Loucy (cell line): Measurements from ENCODE around the gene ATG13.

Experiments
- H2AFZ ChIP-seq: fragments of 200-600 bp; sonication (generic); 2 replicates; pipeline ENCODE4 v1.6.0; 2016; ENCODE audit warnings: antibody characterized with exemption, mild to moderate bottlenecking, low read length, moderate library complexity
- H3F3A ChIP-seq: fragments of 200-600 bp; 2 replicates; pipeline ENCODE4 v1.6.0; 2016; ENCODE audit warnings: antibody characterized with exemption, low read depth, mild to moderate bottlenecking
- H3K27me3 ChIP-seq: fragments of 200-600 bp; sonication (generic); 2 replicates; pipeline ENCODE4 v1.6.1; 2014; ENCODE audit warnings: low read length, mild to moderate bottlenecking; ENCODE audit not compliant: insufficient read depth, poor library complexity, severe bottlenecking
- H3K36me3 ChIP-seq: fragments of 200-600 bp; sonication (generic); 2 replicates; pipeline ENCODE4 v1.6.1; 2016; ENCODE audit warnings: low read length; ENCODE audit not compliant: insufficient read depth
- H3K4me1 ChIP-seq: fragments of 200-600 bp; sonication (generic); 2 replicates; pipeline ENCODE4 v1.5.1; 2014; ENCODE audit warnings: low read length, mild to moderate bottlenecking; ENCODE audit not compliant: insufficient read depth, poor library complexity, severe bottlenecking
- H3K4me2 ChIP-seq: fragments of 200-600 bp; sonication (generic); 2 replicates; pipeline ENCODE4 v1.6.0; 2014; ENCODE audit warnings: antibody characterized with exemption, low read length, low read depth, mild to moderate bottlenecking; ENCODE audit not compliant: poor library complexity, severe bottlenecking
- H3K4me3 ChIP-seq: fragments of 200-600 bp; sonication (generic); 2 replicates; pipeline ENCODE4 v1.5.1; 2014; ENCODE audit warnings: low read length, mild to moderate bottlenecking, mixed read lengths; ENCODE audit not compliant: poor library complexity, severe bottlenecking
- H3K79me2 ChIP-seq: fragments of 200-600 bp; sonication (generic); 2 replicates; pipeline ENCODE4 v1.6.1; 2014; ENCODE audit warnings: low read length; ENCODE audit not compliant: insufficient read depth
- H3K9ac ChIP-seq: fragments of 200-600 bp; sonication (generic); 2 replicates; pipeline ENCODE4 v1.6.0; 2014; ENCODE audit warnings: mild to moderate bottlenecking, low read depth, low read length, moderate library complexity; ENCODE audit not compliant: poor library complexity, severe bottlenecking
- H3K9me2 ChIP-seq: fragments of 200-600 bp; sonication (generic); replicated peaks from 2 replicates; pipeline ENCODE4 v1.6.1; 2016; ENCODE audit warnings: low read depth, low read length, mixed read lengths
- H3K9me3 ChIP-seq: fragments of 200-600 bp; sonication (generic); 2 replicates; pipeline ENCODE4 v1.6.1; 2014; ENCODE audit warnings: mild to moderate bottlenecking, antibody characterized with exemption, low read length, low read depth; ENCODE audit not compliant: insufficient read depth
- H4K20me1 ChIP-seq: fragments of 200-600 bp; sonication (generic); 2 replicates; pipeline ENCODE4 v1.6.0; 2014; ENCODE audit warnings: antibody characterized with exemption, low read length, mild to moderate bottlenecking; ENCODE audit not compliant: insufficient read depth, poor library complexity, severe bottlenecking
- EZH2phosphoT487 ChIP-seq: fragments of 200-600 bp; IDR thresholded peaks from 2 replicates; pipeline ENCODE4 v1.6.1; 2018; ENCODE audit warnings: antibody characterized with exemption, mild to moderate bottlenecking, moderate library complexity, borderline replicate concordance
- TF ChIP-seq, protein P1 (sequence below): fragments of 200-600 bp; sonication (generic); conservative IDR thresholded peaks from 2 replicates; pipeline ENCODE4 v1.5.1; 2014; ENCODE audit warnings: mild to moderate bottlenecking, antibody characterized with exemption, low read length

ATG13 gene

DNA sequence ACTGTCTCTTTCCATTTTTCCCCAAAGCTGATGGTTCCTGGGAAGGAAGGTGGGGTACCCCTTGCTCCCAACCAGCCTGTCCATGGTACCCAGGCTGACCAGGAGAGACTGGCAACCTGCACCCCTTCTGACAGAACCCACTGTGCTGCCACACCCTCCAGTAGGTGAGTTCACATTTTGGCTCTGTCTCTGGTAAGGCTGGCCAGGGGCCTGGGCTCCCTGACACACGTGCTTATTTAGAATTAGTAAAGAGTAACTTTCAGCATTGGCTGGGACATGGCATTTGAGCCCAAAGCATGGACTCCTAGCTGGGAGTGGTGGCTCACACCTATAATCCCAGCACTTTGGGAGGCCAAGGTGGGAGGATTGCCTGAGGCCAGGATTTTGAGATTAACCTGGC is 48.0 kb downstream of the ATG13 start:
- Histone ChIP-seq H3K9me2 (no peaks in the 10 kb centered on the region), H4K20me1 (no peaks in the 10 kb centered on the region), H2AFZ (no peak overlapping the region), H3K4me3 (no peak overlapping the region), H3K9me3 (no peaks in the 10 kb centered on the region), H3K79me2 (no peaks in the 10 kb centered on the region), H3K36me3 (peaks cover 56% of the 10 kb centered on the region; the same call in 1 of the 2 replicates), H3K9ac (no peak overlapping the region), H3K27me3 (no peaks in the 10 kb centered on the region), H3F3A (peaks cover 1% of the 10 kb centered on the region), H3K4me1 (peaks cover 30% of the 10 kb centered on the region), H3K4me2 (no peak overlapping the region)
- TF ChIP-seq, protein P1, sequence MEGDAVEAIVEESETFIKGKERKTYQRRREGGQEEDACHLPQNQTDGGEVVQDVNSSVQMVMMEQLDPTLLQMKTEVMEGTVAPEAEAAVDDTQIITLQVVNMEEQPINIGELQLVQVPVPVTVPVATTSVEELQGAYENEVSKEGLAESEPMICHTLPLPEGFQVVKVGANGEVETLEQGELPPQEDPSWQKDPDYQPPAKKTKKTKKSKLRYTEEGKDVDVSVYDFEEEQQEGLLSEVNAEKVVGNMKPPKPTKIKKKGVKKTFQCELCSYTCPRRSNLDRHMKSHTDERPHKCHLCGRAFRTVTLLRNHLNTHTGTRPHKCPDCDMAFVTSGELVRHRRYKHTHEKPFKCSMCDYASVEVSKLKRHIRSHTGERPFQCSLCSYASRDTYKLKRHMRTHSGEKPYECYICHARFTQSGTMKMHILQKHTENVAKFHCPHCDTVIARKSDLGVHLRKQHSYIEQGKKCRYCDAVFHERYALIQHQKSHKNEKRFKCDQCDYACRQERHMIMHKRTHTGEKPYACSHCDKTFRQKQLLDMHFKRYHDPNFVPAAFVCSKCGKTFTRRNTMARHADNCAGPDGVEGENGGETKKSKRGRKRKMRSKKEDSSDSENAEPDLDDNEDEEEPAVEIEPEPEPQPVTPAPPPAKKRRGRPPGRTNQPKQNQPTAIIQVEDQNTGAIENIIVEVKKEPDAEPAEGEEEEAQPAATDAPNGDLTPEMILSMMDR: no peak
- no peak for TF ChIP-seq EZH2phosphoT487

DNA sequence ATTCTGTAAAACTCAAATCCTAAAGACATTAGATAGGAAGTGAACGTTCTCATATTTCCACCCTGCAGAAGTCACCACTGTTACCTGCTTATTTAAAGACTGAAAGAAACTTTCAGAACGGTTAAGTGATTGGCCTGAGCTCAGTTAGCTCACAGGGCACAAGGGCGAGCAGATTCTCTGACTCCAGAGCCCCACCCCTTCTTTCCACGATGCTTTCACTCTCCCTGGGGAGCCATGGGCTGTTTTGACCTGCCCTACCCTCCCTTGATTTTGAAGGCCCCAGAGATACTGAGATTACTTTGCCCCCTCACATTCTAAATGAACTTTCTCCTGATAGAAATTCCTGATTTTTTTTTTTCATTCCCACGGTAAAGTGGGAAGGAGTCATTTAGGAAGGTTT is 49.2 kb downstream of the ATG13 start:
- Histone ChIP-seq H3K9me3 (no peaks in the 10 kb centered on the region), H3K4me2 (no peak overlapping the region), H3K9ac (peak overlapping the region; percentile 45), H3K9me2 (no peaks in the 10 kb centered on the region), H3F3A (peaks cover 10% of the 10 kb centered on the region), H3K36me3 (peaks cover 56% of the 10 kb centered on the region; the same call in 1 of the 2 replicates), H3K79me2 (no peaks in the 10 kb centered on the region), H3K27me3 (no peaks in the 10 kb centered on the region), H3K4me3 (no peak overlapping the region), H4K20me1 (no peaks in the 10 kb centered on the region), H3K4me1 (peaks cover 40% of the 10 kb centered on the region), H2AFZ (no peak overlapping the region)
- TF ChIP-seq EZH2phosphoT487: no peak
- TF ChIP-seq, protein P1: no peak

DNA sequence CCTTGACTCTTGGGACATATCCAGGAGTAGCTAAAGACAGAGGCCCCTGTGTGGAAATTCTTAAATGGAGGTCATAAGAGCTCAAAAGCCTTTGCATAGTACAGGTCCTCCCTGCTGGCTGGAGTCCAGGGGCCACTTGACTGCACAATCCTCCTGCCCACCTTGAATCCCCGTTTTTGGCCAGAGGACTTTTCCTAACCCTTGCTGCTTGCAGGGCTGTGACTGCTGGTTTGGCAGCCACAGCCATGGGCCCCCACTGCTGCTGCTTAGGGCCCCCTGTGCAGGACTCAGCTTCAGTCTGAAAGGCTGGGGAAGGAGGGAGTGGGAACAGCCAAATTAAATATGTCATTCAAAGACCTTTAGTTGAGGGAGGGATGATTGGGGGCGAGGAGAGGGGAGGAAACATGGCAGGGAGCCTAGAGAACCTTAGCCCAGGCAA is 49.7 kb downstream of the ATG13 start:
- Histone ChIP-seq H3K4me3 (no peak overlapping the region), H3K9ac (peak overlapping the region; percentile 45), H3K4me2 (no peak overlapping the region), H3F3A (peaks cover 16% of the 10 kb centered on the region), H4K20me1 (no peaks in the 10 kb centered on the region), H3K27me3 (no peaks in the 10 kb centered on the region), H3K4me1 (peaks cover 45% of the 10 kb centered on the region), H3K79me2 (no peaks in the 10 kb centered on the region), H3K9me3 (no peaks in the 10 kb centered on the region), H3K36me3 (peaks cover 56% of the 10 kb centered on the region; the same call in 1 of the 2 replicates), H3K9me2 (no peaks in the 10 kb centered on the region), H2AFZ (no peak overlapping the region)
- no peak for TF ChIP-seq EZH2phosphoT487
- TF ChIP-seq, protein P1: no peak
